NCI-H1694 treated with DMSO at 0.1 percent for 48 hours (cell line): ENCODE data around the gene CDK10.
A peak's percentile ranks its signal among the peaks of the same experiment; 100 is the strongest.

ENCODE experiments used
- DNase-seq: peaks from one replicate; lab custom pipeline; 2025; lab: John Stamatoyannopoulos, UW

Gene CDK10

DNA sequence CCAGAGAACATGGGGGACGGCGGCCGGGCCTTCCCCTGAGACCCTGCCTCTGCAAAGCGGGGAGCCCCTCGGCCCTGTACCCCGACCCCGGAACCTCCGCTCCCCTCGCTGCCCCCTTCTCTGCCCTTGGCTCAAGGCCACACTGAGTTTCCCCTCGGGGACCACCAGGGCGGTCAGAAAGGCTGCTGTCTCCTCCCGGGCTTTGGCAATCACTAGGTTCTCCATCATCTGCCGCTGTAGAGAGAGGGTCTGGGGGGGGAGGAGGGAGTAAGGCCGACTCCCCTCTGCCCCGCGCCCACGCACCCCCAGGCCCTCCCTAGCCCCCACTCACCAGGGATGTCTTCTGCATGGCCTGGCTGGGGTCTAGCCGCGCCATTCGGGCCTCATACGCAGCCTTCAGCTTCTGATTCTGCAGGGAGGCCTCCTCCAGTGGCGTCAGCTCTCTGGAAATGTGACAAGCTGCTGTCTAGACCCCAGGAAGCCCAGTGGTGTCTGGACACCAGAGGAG, 25.8 kb downstream of the CDK10 start:
- DNase-seq, result no peak

DNA sequence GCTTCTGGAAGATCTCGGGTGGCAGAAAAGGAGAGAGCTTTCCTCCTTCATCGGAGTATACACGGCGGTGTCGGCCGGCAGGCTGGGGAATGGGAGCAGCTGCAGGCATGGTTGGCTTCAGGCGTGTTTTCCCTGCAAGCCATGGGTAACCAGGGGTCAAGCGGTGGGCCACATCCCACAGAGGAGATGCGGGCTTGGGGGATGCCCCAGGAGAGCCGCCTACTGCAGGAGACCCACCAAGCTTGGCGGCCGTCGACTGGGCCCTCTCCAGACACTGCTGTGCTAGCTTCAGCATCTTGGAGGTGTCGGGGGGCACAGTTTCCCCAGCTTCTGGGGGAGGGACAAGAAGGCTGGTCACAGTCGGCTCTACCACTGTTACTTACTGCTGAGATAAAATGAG, 30.0 kb downstream of the CDK10 start:
- DNase-seq, result no peak

DNA sequence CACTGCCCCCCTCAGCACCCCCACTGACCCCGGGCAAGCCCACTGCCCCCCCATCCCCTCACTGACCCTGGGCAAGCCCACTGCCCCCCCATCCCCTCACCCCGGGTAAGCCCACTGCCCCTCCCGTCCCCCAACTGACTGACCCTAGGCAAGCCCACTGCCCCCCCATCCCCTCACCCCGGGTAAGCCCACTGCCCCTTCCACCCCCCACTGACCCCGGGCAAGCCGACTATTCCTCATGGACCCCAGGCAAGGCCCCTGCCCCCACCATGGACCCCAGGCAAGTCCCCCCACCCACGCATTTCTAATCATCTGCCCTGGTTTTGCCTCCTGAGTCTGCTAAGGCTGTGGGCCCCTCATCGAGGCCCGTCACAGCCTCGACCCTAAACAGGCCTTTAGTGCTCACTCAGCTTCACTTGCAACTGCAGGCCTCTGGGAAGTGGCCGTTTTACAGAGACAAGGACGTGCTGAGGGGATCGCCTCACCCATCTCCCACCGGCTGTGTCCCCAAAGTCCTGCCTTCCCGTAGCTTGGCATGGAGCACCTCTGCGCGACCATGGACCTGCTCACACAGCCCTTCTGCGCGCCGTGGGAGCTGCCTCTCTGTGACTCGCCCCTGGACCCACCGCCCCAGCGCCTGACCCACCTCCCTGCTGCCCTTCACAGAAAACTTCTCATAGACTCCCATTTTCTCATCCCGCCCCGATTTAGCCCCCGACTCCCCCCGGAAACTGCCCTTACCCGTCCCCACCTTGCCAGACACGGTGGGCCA, 30.6 kb downstream of the CDK10 start:
- DNase-seq, result no peak

DNA sequence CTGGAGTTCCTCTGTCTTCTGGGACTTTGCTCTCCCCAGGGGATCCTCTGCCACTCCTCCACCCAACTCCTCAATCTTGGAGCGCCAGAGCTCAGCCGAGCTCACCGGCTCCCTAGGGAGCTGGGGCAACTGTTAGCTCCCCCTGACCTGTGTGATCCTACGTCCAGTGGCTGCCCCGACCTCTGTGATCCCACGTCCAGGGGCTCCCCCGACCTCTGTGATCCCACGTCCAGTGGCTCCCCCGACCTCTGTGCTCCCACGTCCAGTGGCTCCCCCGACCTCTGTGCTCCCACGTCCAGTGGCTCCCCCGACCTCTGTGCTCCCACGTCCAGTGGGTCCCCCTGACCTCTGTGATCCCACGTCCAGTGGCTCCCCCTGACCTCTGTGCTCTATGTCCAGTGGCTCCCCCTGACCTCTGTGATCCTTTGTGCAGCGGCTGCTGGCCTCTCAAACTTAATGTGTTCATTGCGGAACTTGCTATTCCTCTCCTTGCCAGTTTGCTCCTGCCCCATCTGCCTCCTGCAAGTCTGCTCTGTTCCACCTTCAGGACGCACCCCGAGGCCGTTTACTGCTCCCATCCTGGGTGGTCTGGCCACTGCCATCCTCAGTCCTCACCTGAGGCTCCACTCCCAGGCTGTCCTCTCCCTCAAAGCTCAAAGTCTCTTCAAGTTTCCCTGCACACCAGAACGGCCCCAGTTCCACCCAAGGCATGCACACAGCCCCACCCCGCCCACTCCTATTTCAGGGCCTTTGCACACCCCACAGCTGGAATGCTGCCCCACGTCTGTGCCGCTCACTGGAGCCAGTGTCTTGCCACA, 31.4 kb downstream of the CDK10 start:
- no peak for DNase-seq

DNA sequence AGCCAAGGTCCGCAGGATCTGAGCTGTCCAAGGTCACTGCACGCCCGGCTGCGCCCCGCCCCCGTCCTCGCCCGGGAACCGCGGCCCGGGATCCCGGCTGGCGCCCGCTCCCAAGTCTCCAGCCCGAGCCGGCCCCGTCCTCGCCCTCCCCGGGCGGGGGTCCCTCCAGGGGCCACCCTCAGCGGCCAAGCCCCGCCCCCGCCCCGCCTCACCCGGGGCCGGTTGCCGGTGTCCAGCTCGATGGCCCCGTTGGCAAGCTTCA, 34.0 kb downstream of the CDK10 start:
- DNase-seq, result no peak

DNA sequence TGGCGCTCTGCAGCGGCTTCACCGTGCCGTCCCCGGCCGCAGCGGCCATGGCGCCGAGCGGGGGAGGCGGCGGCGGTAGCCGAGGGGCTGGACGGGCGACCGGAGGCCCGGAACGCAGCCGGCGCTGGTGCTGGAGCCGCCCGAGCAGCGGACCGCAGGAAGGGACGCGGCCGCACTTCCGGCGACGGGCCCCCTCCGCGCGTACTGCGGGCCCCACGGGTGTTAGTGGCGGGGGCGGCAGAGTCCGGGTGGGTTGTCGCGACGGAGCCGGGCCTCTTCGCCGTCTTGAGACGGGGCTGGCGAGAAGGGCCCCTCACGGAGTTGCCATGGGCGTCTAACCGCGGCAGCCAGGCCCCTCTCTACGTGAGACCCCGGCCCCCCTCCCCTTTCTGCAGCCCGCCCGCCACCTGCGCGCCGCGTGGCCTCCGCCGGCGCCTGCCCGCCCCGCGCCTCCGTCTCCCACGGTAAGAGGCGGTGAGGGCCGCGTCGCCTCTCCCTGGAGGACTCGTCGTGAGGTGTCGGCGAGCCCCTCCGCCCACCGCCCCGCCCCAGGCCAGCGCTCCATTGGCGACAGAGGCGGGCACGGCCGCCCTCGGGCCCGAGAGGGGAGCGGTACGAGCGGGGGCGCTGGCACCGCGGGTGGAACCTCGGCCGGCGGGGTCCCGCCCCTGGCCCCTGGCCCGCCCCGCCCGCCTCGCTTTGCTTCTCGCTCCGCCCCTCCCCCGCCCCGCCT, 34.5 kb downstream of the CDK10 start, which contains the start of the genes VPS9D1 and ZNF276:
VPS9D1 (minus strand) TSS at position 86 of the 733 bp plus-strand sequence; CDS start at position 49, 37 bp downstream.
ZNF276 (plus strand) TSS at position 725 of the 733 bp plus-strand sequence. CDS start 104 bp downstream, outside the sequence.
- DNase-seq, result peak; percentile 66

DNA sequence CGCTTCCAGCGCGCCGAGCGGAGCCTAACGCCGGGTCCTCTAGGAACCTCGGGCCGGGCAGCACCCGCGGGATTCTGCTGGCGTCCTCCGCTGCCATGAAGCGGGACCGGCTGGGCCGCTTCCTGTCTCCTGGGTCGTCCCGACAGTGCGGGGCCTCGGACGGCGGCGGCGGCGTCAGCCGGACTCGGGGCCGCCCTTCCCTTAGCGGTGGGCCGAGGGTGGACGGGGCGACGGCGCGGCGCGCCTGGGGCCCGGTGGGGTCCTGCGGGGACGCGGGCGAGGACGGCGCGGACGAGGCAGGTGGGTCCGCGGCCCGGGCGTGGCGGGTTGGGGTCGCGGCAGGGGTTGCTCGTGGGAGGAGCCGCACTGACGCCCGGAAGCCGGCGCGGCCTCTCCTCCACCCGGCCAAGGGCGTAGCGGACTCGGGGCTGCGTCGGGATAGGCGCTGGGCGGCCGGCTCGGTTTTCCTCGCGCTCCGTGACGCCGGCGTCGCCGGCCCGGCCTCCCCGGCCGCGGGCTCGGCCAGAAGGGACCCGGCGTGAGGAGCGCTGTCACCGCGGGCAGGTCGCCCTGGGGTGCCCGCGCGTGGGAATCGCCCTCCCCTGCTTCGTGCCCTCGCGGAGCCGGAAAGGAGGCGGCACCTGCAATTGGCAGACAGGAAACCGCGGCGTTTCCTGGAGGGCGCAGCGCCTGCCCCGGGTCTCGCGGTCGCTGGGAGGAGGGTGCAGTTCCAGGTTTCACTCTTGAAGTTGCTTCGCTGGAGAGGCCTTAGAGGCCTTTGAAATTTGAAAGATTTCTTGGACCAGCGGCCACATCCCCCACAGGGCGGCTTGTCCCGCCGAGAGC, 35.3 kb downstream of the CDK10 start:
- no peak for DNase-seq

DNA sequence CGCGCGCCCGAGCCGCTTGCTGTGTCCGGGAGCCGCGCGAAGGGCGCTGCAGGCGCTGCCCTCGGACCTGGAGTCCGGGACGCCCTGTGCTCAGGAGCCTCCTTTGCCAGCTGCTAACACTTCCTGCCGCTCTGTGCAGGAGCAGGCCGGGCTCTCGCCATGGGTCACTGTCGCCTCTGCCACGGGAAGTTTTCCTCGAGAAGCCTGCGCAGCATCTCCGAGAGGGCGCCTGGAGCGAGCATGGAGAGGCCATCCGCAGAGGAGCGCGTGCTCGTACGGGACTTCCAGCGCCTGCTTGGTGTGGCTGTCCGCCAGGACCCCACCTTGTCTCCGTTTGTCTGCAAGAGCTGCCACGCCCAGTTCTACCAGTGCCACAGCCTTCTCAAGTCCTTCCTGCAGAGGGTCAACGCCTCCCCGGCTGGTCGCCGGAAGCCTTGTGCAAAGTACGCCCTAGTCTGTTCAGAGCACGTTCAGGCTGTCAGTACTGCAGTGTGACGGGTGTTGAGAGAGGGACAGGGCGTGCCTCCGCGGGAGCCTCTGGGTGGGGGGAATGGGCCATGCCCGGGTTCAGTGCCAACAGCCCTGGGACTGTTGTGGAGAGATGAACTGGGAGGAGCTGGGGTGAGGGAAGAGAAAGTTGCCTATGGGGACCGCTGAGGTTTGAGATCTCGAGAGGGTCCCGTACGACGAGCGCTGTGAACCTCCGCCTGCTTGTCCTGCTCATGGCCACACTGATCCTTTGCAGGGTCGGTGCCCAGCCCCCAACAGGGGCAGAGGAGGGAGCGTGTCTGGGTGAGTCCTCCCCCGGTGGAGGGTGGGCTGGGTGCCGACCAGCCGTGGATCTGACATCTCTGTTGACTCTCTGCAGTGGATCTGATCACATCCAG, 36.1 kb downstream of the CDK10 start:
- DNase-seq, result no peak

DNA sequence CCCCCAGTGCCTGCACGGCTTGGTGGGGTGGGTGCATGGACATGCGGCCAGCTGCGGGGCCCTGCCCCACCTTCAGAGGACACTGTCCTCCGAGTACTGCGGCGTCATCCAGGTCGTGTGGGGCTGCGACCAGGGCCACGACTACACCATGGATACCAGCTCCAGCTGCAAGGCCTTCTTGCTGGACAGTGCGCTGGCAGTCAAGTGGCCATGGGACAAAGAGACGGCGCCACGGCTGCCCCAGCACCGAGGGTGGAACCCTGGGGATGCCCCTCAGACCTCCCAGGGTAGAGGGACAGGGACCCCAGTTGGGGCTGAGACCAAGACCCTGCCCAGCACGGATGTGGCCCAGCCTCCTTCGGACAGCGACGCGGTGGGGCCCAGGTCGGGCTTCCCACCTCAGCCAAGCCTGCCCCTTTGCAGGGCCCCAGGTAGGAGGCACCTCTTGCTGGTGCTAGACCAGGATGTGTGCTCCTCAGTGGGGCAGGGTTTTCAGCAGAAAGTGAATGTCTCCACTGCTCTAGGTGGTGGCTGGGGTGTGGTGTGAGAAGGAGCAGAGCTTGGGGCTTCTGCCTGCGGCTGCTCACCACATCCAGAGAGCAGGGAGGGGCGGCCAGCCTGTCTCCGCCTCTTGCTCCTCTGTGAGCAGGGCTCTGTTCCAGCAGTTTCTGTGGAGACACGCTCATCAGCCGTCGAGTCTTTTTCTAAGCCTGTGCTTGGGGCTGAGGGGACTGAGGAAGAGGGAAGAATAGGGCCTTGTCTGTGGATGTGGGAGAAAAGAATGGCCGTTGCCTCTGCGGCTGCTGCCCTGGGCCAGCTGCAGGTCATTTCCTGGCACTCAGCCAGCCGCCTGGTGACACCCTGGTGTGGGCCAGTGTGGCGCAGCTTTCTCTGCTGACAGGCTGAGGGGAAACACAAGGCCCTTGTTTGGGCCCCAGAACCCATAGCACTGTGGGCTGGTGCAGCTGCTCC, 37.1 kb downstream of the CDK10 start:
- no peak for DNase-seq

DNA sequence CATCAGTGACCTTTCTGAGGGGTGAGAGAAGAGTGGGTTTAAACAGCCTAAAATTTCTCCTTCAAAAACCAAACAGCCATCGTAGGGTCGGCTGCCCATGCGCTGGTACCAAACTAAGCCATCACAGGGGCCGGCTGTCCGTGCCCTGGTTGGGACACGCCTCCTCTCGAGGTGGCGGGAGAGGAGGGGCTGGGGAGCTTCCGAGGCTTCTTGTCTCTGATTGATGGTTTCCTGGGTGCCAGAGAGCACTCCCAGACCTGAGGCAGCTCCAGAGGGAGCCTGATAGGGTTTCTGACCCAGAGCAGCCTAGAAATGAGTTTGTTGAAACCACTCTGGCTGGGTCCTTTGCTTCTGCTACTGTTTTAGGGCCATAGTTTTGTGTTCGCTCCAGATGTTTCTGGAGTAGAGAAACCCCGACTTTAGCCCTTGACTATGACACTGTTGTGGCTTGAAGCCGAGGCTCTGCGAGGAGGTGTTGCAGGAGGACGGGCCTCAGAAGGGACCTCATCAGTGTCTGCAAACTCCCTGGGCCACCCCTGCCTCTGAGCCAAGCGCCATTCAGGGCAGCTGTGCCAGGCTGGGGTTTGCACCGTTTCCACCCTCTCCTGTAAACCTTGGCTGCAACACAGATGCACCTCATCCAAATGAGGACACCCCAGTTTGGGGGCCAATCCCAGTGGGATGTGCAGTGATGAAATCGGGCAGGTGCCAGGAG, 41.1 kb downstream of the CDK10 start:
- DNase-seq, result no peak

DNA sequence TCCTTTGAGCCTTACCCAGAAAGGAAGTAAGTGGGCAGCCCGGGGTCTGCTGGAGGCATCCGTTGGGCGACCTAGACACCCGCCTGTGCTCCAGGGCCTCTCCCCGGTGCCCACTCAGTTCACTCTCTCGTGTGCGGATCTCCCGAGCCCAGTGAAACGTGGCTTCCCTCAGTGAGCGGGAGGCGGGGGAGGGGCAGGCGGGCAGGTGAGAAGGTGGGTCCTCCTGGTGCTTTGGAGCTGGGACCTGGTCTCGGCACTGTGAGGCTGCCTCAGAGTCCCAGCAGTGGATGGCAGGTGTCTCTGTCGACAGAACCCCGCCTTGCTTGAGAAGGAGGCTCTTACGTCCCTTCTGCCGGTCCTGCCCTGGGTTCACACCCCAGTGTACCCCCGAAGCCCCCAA, 42.8 kb downstream of the CDK10 start:
- no peak for DNase-seq

DNA sequence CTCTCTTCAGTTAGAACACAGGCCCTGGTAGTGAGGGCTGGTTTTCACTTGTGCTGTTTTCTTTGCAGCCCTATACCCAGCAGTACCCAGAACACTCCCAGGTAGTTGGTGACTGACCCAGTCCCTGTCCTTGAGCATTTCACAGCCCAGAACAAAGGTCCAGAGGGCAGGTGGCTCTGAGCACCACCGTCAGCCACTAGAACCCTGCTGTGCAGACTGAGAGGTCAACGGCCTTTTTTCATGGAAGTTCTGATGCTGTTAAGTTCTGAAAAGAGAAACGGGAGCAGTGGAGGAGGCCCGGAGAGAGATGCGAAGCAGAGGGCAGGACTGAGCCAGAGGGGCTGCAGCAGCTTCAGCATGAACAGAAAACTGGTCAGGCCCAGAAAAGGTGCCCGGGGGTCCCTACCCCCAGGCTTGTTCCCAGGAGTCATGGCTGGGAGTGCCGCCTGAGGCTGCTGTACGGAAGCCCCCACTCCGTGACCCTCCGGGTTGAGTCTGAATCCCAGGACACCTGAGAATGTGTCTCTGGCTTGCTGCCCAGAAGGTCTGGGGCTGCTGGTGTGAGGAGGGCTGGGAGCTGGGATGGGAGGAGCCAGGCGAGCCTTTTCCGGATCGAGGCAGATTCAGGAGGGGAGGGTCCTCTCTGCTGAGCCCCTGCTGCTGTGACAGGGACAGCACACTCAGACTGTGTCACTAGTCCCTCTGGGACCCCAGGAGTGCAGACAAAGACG, 43.5 kb downstream of the CDK10 start:
- DNase-seq, result no peak

DNA sequence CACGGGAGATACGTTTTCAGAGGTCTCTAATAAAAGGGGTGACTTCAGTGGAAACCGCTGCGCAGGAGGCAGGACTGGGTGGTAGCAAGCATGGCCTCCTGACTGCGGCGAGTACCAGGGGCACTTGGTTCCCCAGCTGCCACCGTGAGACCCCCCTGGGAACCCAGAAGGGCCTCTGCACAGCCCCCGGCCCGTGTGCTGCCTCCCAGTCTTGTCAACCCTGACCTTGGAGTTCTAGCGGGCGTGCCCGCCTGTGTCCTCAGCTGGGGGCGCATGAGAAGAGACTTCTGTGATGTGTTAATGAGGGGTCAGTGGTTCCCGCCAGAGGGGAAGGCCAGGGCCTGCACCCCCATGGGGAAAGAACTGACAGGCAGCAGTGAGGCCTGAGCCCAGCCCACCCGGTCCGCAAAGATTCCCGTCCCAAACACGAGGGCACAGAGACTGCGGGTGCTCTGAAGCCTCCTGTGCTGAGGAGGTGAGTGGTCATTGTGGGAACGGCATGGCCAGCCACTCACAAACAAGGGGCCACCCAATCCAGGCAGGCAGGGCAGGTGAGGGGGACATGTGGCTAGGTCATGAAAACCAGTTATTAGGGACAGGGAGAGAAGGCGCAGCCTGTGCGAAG, 44.2 kb downstream of the CDK10 start:
- DNase-seq, result no peak

DNA sequence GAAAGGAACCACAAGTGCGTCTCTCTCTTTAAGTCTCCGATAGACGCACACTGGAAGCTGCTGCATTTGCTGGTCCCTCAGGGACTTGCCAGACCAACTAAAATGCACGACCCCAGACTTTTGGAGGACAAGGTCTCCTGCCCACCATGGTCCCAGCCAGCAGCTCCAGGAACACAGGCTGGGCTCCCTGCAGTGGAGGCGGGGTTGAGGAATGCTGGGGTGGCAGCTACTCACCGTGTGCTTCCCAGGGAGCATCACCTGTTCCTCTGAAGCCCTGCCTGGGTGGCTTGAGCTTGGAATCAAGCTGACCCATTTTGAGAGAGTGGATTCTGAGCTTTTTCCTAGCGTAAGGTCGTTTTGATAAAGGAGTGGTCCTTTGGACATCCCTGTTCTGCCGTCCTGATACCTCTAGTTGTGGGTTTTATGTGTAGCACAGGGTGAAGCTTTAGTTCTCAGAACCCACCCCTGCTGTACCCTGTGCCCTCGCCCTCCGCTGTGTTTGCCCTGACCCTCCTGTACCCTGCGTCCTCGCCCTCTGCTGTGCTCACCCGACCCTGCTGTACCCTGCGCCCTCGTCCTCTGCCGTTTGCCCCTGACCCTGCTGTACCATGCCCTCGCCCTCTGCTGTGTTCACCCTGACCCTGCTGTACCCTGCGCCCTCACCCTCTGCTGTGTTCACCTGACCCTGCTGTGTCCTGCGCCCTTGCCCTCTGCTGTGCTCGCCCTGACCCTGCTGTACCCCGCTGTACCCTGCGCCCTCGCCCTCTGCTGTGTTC, 45.8 kb downstream of the CDK10 start:
- no peak for DNase-seq

DNA sequence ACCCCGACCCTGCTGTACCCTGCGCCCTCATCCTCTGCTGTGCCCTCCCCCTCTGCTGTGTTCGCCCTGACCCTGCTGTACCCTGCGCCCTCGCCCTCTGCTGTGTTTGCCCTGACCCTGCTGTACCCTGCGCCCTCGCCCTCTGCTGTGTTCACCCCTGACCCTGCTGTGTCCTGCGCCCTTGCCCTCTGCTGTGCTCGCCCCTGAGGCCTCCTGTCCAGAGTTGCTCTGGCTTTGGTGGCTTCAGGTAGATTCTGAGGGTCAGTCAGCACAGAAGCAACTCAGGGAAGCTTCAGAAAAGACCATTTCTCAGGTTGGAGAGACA, 46.4 kb downstream of the CDK10 start:
- DNase-seq, result no peak

DNA sequence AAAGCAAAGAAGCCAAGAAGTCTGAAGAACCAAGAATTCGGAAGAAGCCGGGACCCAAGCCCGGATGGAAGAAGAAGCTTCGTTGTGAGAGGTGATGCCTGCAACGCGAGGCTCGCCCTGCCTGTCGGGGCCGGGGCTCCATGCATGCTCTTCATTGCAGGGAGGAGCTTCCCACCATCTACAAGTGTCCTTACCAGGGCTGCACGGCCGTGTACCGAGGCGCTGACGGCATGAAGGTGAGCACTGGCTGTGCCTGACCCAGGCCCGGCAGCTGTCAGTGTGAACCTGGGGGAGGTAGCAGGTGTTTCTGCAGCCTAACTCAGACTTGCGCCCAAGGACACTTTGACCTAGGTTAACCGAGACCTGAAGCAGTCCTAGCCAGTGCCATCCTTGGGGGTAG, 46.8 kb downstream of the CDK10 start:
- no peak for DNase-seq

DNA sequence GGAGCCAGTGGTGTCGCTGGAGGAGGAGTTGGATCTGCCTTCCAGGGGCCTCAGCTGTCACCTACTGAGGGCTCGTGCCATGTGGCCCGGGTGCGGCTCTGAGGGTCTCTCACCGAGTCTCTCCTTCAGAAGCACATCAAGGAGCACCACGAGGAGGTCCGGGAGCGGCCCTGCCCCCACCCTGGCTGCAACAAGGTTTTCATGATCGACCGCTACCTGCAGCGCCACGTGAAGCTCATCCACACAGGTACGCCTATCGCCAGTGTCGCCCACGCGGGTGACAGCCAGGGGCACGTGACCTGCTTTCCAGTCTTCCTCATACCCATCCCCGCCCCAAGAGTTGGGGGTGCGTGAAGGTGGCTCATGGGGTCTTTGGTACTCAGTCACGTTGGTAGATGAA, 47.3 kb downstream of the CDK10 start:
- no peak for DNase-seq
